ENCODE data around the gene BSN. TPM values are rescaled to one million over a fixed set of nuclear protein-coding genes. Genes with fewer than 3 reads are reported as not detected.

The BSN gene
- total RNA-seq, 3 donors from 2014 or later: 0.17 to 1.2 (median 0.36) TPM

GRCh38 chr3:49512781-49513355 is 41.4 kb upstream of the BSN start:
- intact Hi-C loops (cut with DNase I, micrococcal nuclease): no loop called here
- Histone ChIP-seq H3K36me3 (ENCODE audit: low read depth) (no peaks in the 10 kb centered on the region), H3K4me3 (no peak overlapping the region), H3K9me3 (no peaks in the 10 kb centered on the region), H3K4me1 (ENCODE audit: low read depth) (no peaks in the 10 kb centered on the region)
- no peak for TF ChIP-seq CTCF (IDR thresholded peaks at IDR 0.05)
- ATAC-seq: no peak
- no peak for DNase-seq

GRCh38 chr3:49513494-49514124 is 40.7 kb upstream of the BSN start:
- no peak for TF ChIP-seq CTCF (IDR thresholded peaks at IDR 0.05)

GRCh38 chr3:49518016-49518415 is 36.3 kb upstream of the BSN start:
- Histone ChIP-seq H3K4me1 (ENCODE audit: low read depth) (no peaks in the 10 kb centered on the region), H3K36me3 (ENCODE audit: low read depth) (no peaks in the 10 kb centered on the region), H3K9me3 (no peaks in the 10 kb centered on the region), H3K4me3 (no peak overlapping the region)
- no peak for TF ChIP-seq CTCF (IDR thresholded peaks at IDR 0.05)
- intact Hi-C loops (cut with DNase I, micrococcal nuclease): no loop called here
- DNase-seq: no peak
- ATAC-seq: no peak

More at GRCh38 chr3:49513494-49514124, 40.7 kb upstream of the BSN start:
- H3K4me3 ChIP-seq: no peak overlapping the region
- no peak for ATAC-seq
- no peaks in the 10 kb centered on the region for H3K9me3 ChIP-seq
- intact Hi-C loops (cut with DNase I, micrococcal nuclease): no loop called here
- DNase-seq: no peak
- no peaks in the 10 kb centered on the region for H3K4me1 ChIP-seq (ENCODE audit: low read depth)
- H3K36me3 ChIP-seq (ENCODE audit: low read depth): no peaks in the 10 kb centered on the region

- no peak for TF ChIP-seq CTCF (IDR thresholded peaks at IDR 0.05)
- Histone ChIP-seq H3K4me1 (ENCODE audit: low read depth) (no peaks in the 10 kb centered on the region), H3K4me3 (no peak overlapping the region), H3K9me3 (no peaks in the 10 kb centered on the region), H3K36me3 (ENCODE audit: low read depth) (no peaks in the 10 kb centered on the region)
- DNase-seq: no peak
- ATAC-seq: no peak
- intact Hi-C loops (cut with DNase I, micrococcal nuclease): no loop called here
Measured at GRCh38 chr3:49518441-49518840, 35.8 kb upstream of the BSN start.

GRCh38 chr3:49519296-49519695 is 35.0 kb upstream of the BSN start:
- DNase-seq (no peak), ATAC-seq (no peak)
- no peak overlapping the region for H3K4me3 ChIP-seq
- no peaks in the 10 kb centered on the region for H3K4me1 ChIP-seq (ENCODE audit: low read depth)
- intact Hi-C loops (cut with DNase I, micrococcal nuclease): no loop called here
- H3K36me3 ChIP-seq (ENCODE audit: low read depth): no peaks in the 10 kb centered on the region
- no peaks in the 10 kb centered on the region for H3K9me3 ChIP-seq
- no peak for TF ChIP-seq CTCF (IDR thresholded peaks at IDR 0.05)
